Left cardiac atrium (tissue), 4 donors: ENCODE results near the gene TMEM255A. TPM values are rescaled to one million over a fixed set of nuclear protein-coding genes. Genes with fewer than 3 reads are reported as not detected.
A peak's percentile ranks its signal among the peaks of the same experiment; 100 is the strongest.
"Not testable (repeated sequence)": the region's sequence is repeated elsewhere in the genome, so short reads cannot be mapped to it uniquely, and the experiment has no call there.

Experiments
- ATAC-seq, 2 donors: fragments of 200-7000 bp; cut with Tn5 transposase; one replicate each; pipeline ENCODE4 v1.9.1; 2020; ENCODE audit warnings: mild to moderate bottlenecking in 2 of 2, moderate library complexity in 2 of 2
- DNase-seq: peaks from one replicate; pipeline ENCODE4 v3.0.0-alpha.2; 2020
- intact Hi-C, 2 donors: fragments of 100-400 bp; cut with DNase I; formaldehyde crosslinking; loops; one replicate each; pipeline versions ENCODE4 v1.14.1 to v1.15.1; 2022 to 2023
- long read RNA-seq: library from polyadenylated mRNA; unstranded; transcript quantifications from one replicate; pipeline ENCODE4 v2.0.0, GENCODE V29; 2021
- total RNA-seq, 2 donors: library from RNA; stranded (reverse); fragmentation: NEBNext Ultra II Directional; extraction: Animal tissue kit (Norgen Biotek cat#: 25700); gene quantifications; one replicate each; pipeline ENCODE4 v1.2.1, GENCODE V29; 2021
- donor health status: DM: no; HTN: yes; CAD: no.
- donor health status: DM: no; HTN: yes; CAD: no; lungs with severe emphysema.
- donor health status: DM: yes; HTN: yes; CAD: no.
- donor health status: Dilated cardiomyopathy.

The TMEM255A gene
- 1 to 10 TPM in 1 of 2 donors, under 1 TPM in 1; 0.42 to 1.4 TPM for total RNA-seq
- long read RNA-seq: 0 reads

DNA sequence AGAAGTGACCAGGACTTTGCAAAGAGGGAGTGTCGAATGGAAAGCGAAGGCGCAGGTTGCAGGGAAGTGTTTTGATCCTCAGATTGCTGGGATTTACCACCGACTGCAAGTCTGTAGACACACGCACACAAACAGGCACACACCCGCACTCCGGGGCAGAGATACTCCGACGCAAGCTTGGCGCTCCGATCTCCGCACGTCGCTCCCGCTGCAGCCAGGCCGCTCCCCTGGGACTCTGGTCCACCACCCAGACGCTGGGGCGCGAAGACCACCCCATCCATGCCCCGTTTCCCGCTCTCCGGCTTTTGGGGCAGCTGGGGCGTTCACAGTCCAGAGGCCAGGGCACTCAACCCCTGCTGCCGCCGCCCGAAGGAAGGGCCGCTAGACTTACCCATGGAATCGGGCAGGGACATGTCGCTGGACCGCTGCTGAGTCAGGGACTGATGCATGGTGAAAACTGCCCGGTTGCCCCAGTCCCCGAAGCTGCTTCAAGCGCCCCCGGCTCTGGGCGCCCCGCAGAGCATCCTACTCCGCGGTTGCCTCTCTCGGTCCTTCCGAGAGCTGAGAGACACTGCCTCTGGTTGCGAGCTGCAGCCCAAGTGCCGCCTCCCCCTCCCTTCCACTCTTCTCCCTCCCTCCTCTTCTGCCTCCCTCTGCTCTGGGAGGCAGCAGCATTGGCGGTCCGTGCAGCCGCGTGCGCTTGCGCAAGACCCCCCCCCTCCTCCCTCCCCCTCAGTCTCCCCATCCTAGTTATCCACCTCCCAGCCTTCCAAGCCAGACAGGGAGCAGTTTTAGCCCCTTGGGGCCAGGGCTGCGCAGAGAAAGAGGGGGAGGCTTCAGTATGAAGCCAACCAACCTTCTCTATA is at the start of gene TMEM255A:
TSS of gene TMEM255A (minus strand) at position 601 of the 866 bp plus-strand sequence. CDS start at position 449, 152 bp downstream.
- peak; percentile 31 to 33 for ATAC-seq
- no peak for DNase-seq
- intact Hi-C loops: no loop called here

DNA sequence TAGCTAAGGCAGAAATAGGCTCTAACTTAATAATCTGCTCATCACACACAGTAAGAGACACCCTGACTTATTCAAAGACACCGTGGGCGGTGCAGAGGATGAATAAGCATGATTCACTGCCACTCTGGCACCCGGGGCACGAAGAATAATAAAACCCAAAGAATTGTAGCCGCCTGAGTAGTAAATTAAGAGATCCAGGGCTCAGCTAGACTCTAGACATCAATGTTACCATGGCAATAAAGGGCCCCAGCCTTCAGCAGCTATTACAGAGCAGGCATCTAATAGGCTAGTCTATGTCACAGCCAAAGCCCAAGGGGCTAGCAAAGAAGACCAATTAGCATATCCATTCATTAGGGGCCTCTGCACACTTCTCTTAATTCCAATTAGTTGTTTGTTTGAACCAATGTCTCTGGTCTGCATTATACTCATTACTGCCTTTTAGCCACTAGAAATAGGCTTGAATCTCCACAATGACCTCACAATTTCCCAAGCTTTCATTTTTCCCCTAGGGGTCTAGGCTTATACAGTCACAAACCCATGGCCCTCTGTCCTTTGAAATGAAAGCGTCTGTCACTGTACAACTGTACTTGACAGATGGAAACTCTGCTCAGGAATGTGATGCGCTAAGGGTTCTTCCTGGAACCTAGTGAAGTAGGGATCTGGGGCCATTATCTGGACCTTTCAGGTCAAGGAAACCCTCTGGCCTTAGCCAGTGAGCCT is 47.6 kb upstream of the TMEM255A start:
- DNase-seq (no peak), ATAC-seq (no peak)
- intact Hi-C loops: no loop called here

GRCh38 chrX:120357186-120357585 is 45.9 kb upstream of the TMEM255A start:
- DNase-seq (no peak), ATAC-seq (no peak)
- intact Hi-C loops: no loop called here

DNA sequence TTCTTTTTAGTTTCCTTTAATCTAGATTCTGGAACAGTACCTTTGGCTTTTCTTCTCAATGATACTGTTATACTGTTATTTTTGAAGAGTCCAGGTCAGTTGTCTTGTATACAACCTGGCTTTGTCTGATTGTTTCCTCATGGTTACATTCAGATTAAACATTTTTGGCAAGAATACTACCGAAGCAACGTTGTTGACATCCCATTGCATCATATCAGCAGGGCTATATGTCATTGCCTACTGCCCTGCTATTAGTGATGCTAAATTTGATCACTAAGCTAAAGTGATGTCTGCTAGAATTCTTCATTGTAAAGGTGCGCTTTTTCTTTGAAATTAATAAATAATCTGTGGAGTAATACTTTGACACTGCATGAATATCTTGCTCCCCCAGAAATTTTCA is 44.8 kb upstream of the TMEM255A start:
- intact Hi-C loops: no loop called here
- DNase-seq (no peak), ATAC-seq (no peak)

DNA sequence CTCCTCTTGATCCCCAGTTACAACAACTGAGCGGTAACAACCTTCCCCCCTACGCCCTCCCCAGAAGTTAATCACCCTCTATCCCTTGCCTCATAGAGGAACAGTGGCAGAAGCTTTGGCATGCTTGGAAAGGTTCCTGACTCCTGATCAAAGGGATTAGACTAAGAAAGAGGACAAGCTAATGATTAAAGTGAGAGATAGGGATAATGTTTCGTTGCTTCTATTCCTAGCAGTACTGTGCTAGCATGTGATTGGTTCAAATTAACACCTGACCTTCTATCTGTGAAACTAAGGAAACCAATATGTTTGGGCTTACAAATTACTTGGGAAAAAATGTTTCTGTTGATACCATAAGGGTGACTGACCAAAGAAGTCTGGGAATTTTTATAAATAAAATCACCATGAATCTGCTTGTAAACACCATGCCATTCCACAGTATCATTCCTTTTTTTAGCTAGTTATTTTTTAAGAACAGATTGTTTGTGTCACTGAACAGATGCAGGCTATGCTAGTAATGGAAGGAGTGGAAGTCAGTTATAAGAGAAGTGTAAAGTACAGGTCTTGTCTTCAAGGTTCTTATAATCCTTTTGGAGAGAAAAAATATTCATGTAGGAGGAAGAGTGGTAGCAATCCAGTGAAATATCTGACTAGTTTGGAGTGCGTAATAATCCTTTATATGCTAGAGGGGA is 39.3 kb upstream of the TMEM255A start:
- ATAC-seq: no peak
- DNase-seq: no peak
- intact Hi-C loops: no loop called here

DNA sequence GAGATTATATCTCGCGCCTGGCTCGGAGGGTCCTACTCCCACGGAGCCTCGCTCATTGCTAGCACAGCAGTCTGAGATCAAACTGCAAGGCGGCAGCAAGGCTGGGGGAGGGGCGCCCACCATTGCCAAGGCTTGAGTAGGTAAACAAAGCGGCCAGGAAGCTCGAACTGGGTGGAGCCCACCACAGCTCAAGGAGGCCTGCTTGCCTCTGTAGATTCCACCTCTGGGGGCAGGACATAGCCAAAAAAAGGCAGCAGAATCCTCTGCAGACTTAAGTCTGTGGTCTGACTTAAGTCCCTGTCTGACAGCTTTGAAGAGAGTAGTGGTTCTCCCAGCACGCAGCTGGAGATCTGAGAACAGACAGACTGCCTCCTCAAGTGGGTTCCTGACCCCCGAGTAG is 33.3 kb upstream of the TMEM255A start:
- intact Hi-C loops, DNase-seq, ATAC-seq: not testable (repeated sequence)

GRCh38 chrX:120336899-120337298 is 25.6 kb upstream of the TMEM255A start:
- DNase-seq (no peak), ATAC-seq (no peak)
- intact Hi-C loops: no loop called here

GRCh38 chrX:120335289-120335688 is 24.0 kb upstream of the TMEM255A start:
- intact Hi-C loops: no loop called here
- DNase-seq: no peak
- no peak for ATAC-seq

DNA sequence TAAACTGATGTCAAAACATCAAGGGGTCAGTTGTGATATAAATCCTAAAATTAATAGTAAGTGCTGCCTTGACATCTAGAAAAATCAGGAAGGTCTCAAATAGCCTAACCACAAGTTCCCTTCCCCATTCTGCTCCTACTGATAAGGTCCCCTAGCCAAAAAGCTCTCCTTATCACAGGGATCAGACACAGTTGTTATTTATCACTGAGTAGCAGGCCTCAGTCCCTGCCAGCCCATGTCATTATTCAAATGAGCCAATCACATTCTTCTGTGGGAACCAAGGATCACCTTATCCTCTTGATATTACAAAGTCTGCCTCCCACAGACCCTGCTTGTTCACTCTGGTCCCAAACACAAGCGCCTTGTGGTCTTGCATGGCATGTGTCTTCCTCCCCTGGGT is 23.3 kb upstream of the TMEM255A start:
- ATAC-seq (no peak), DNase-seq (no peak)
- intact Hi-C loops: no loop called here

GRCh38 chrX:120334151-120334550 is 22.9 kb upstream of the TMEM255A start:
- intact Hi-C loops: no loop called here
- no peak for DNase-seq
- ATAC-seq: no peak

GRCh38 chrX:120332394-120332793 is 21.1 kb upstream of the TMEM255A start:
- DNase-seq (no peak), ATAC-seq (no peak)
- intact Hi-C loops: no loop called here

DNA sequence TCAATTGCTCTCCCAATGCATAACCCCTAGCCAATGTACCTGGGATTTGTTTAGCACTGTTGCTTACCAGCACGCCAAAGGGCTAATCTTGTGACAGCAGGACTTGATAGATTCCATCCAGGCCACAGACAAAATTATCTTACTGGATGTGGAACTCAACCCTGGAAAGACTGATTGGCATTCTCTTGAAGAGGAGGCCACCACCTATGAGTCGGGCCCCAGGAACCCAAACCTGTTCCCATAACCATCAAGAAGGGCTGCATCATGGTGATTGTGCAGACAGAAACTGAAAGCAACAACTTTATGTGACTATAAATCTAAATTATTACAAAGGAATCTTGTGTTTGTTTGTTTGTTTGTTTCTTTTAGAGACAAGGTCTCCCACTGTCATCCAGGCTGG is 19.9 kb upstream of the TMEM255A start:
- intact Hi-C loops: no loop called here
- ATAC-seq (no peak), DNase-seq (no peak)

- intact Hi-C loops: no loop called here
- ATAC-seq (no peak), DNase-seq (no peak)
These were observed 10.4 kb upstream of the TMEM255A start for GRCh38 chrX:120321520-120322281.

DNA sequence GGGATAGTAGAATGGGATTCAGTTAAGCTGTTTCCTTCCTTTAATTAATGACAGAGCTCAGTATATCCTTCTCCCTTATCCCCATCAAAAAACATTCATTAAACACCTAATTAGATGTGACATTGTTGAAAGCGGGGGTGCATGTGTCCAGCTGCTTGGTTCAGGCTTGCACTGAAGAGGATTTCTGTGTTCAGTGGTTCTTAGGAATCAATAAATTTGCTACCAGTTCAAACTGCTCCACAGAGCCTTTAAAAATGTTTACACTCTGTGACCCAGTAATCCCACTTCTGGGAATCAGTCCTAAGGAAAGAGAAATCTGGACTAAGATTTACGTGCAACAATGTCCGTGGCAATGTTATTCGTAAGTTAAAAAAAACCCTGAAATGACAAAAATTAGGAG is 7.2 kb upstream of the TMEM255A start:
- intact Hi-C loops: no loop called here
- ATAC-seq (no peak), DNase-seq (no peak)

DNA sequence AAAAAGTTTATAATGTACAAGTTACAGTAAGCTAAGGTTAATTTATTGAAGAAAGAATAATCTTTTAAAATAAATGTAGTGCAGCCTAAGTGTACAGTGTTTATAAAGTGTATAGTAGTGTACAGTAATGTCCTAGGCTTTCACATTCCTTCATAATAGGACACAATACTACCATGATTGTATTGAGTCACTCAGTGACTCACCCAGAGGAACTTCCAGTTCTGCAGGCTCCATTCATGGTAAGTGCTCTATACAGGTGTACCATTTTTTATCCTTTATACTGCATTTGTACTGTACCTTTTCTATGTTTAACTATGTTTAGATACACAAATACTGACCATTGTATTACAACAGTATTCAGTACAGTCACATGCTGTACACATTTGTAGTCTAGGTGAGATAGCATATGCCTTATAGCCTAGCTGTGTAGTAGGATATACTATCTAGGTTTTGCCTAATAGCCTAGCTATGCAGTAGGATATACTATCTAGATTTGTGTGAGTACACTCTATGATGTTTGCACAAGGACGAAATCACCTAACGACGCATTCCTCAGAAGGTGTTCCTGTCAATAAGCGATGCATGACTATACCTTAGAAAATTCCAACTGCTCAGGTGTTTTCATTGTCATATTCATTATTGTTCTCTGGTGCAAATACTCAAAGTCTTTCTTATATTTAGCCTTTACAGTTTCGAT is 5.5 kb upstream of the TMEM255A start:
- DNase-seq (no peak), ATAC-seq (no peak)
- intact Hi-C loops: no loop called here

- intact Hi-C loops: no loop called here
- no peak for ATAC-seq
- DNase-seq: no peak
These were observed 4.5 kb upstream of the TMEM255A start for GRCh38 chrX:120315776-120316175.

DNA sequence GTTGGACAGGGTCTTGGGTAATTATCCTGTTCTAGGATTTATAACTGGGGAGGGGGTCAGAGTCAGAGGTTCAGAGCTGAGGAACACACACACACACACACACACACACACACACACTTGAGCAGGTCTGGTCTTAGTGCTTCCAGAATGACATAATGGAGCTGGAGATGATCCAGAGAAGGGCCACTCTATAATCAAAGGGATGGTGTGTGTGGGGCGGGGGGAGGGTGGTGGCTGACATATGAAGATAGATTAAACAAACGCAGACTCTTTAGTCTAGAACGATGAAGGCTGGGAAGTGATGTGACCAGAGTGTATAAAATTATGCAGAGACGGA is 434 bp upstream of the TMEM255A start:
- DNase-seq (no peak), ATAC-seq (no peak)
- intact Hi-C loops: no loop called here

- intact Hi-C loops: no loop called here
- DNase-seq: no peak
- ATAC-seq: peak; percentile 11 to 14
These were observed 1.2 kb downstream of the TMEM255A start for GRCh38 chrX:120309873-120310705.
